Measurements from ENCODE around the gene FBXO34. TPM values are rescaled to one million over a fixed set of nuclear protein-coding genes. Genes with fewer than 3 reads are reported as not detected.

Gene FBXO34
- total RNA-seq, 1 experiment from 2014 or later = 13.9 TPM

DNA sequence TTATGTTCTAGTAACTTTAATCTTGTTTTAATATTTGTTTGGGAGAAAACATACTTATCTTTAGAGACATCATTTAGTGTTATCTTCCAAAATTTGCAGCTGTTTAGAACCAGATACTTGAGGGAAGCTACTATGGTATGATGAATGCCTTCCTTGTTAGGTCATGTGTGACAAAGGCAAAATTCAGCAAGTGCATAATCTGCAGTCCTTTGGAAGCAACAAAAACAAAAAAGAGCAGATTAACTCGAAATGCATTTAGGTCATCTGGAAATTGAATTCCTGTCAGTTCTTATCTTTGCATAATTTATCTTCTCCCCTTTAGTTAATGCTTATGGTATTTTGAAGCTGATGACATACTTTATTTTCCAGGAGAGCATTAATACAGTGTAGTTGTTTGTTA is 3.5 kb downstream of the FBXO34 start:
- 0 out of 2 replicates have a peak, but pooled peaks cover 3% of the 10 kb centered on the region for H3K9me3 Mint-ChIP-seq
- H3K4me3 Mint-ChIP-seq = no peak overlapping the region
- no peaks in the 10 kb centered on the region for H3K27me3 Mint-ChIP-seq (ENCODE audit: low read depth)
- peaks cover 30% of the 10 kb centered on the region for H3K4me1 Mint-ChIP-seq
- TF ChIP-seq FOXK1 (CRISPR knock-in tag; IDR thresholded peaks at IDR 0.05) (no peak), JUN (CRISPR knock-in tag; IDR thresholded peaks at IDR 0.05) (no peak), NFYB (CRISPR knock-in tag; conservative IDR thresholded peaks at IDR 0.05; ENCODE audit: low read depth) (no peak), MYBL2 (CRISPR knock-in tag; IDR thresholded peaks at IDR 0.05) (no peak), FOXP1 (CRISPR knock-in tag; IDR thresholded peaks at IDR 0.05; ENCODE audit: borderline replicate concordance) (no peak), NR2C2 (CRISPR knock-in tag; IDR thresholded peaks at IDR 0.05) (no peak), TEAD4 (CRISPR knock-in tag; IDR thresholded peaks at IDR 0.05) (no peak), ZNF317 (CRISPR knock-in tag; IDR thresholded peaks at IDR 0.05; ENCODE audit: borderline replicate concordance, low read depth) (no peak), ZBTB21 (CRISPR knock-in tag; IDR thresholded peaks at IDR 0.05; ENCODE audit: borderline replicate concordance) (no peak), GRHL2 (CRISPR knock-in tag; IDR thresholded peaks at IDR 0.05; ENCODE audit: insufficient replicate concordance, severe bottlenecking) (no peak)
- TF ChIP-seq, protein P1, sequence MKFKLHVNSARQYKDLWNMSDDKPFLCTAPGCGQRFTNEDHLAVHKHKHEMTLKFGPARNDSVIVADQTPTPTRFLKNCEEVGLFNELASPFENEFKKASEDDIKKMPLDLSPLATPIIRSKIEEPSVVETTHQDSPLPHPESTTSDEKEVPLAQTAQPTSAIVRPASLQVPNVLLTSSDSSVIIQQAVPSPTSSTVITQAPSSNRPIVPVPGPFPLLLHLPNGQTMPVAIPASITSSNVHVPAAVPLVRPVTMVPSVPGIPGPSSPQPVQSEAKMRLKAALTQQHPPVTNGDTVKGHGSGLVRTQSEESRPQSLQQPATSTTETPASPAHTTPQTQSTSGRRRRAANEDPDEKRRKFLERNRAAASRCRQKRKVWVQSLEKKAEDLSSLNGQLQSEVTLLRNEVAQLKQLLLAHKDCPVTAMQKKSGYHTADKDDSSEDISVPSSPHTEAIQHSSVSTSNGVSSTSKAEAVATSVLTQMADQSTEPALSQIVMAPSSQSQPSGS (CRISPR knock-in tag; IDR thresholded peaks at IDR 0.05; ENCODE audit: borderline replicate concordance, low read depth) = no peak
- TF ChIP-seq, protein P2, sequence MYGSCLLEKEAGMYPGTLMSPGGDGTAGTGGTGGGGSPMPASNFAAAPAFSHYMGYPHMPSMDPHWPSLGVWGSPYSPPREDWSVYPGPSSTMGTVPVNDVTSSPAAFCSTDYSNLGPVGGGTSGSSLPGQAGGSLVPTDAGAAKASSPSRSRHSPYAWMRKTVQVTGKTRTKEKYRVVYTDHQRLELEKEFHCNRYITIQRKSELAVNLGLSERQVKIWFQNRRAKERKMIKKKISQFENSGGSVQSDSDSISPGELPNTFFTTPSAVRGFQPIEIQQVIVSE (CRISPR knock-in tag; IDR thresholded peaks at IDR 0.05; ENCODE audit: borderline replicate concordance) = no peak
- TF ChIP-seq, protein P3, sequence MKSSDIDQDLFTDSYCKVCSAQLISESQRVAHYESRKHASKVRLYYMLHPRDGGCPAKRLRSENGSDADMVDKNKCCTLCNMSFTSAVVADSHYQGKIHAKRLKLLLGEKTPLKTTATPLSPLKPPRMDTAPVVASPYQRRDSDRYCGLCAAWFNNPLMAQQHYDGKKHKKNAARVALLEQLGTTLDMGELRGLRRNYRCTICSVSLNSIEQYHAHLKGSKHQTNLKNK (CRISPR knock-in tag; IDR thresholded peaks at IDR 0.05) = no peak
- TF ChIP-seq, protein P4, sequence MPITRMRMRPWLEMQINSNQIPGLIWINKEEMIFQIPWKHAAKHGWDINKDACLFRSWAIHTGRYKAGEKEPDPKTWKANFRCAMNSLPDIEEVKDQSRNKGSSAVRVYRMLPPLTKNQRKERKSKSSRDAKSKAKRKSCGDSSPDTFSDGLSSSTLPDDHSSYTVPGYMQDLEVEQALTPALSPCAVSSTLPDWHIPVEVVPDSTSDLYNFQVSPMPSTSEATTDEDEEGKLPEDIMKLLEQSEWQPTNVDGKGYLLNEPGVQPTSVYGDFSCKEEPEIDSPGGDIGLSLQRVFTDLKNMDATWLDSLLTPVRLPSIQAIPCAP (CRISPR knock-in tag; IDR thresholded peaks at IDR 0.05) = no peak
- TF ChIP-seq, protein P5, sequence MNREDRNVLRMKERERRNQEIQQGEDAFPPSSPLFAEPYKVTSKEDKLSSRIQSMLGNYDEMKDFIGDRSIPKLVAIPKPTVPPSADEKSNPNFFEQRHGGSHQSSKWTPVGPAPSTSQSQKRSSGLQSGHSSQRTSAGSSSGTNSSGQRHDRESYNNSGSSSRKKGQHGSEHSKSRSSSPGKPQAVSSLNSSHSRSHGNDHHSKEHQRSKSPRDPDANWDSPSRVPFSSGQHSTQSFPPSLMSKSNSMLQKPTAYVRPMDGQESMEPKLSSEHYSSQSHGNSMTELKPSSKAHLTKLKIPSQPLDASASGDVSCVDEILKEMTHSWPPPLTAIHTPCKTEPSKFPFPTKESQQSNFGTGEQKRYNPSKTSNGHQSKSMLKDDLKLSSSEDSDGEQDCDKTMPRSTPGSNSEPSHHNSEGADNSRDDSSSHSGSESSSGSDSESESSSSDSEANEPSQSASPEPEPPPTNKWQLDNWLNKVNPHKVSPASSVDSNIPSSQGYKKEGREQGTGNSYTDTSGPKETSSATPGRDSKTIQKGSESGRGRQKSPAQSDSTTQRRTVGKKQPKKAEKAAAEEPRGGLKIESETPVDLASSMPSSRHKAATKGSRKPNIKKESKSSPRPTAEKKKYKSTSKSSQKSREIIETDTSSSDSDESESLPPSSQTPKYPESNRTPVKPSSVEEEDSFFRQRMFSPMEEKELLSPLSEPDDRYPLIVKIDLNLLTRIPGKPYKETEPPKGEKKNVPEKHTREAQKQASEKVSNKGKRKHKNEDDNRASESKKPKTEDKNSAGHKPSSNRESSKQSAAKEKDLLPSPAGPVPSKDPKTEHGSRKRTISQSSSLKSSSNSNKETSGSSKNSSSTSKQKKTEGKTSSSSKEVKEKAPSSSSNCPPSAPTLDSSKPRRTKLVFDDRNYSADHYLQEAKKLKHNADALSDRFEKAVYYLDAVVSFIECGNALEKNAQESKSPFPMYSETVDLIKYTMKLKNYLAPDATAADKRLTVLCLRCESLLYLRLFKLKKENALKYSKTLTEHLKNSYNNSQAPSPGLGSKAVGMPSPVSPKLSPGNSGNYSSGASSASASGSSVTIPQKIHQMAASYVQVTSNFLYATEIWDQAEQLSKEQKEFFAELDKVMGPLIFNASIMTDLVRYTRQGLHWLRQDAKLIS (CRISPR knock-in tag; IDR thresholded peaks at IDR 0.05; ENCODE audit: borderline replicate concordance) = no peak
- TF ChIP-seq, protein P6, sequence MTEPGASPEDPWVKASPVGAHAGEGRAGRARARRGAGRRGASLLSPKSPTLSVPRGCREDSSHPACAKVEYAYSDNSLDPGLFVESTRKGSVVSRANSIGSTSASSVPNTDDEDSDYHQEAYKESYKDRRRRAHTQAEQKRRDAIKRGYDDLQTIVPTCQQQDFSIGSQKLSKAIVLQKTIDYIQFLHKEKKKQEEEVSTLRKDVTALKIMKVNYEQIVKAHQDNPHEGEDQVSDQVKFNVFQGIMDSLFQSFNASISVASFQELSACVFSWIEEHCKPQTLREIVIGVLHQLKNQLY (CRISPR knock-in tag; IDR thresholded peaks at IDR 0.05) = no peak
- TF ChIP-seq, protein P7, sequence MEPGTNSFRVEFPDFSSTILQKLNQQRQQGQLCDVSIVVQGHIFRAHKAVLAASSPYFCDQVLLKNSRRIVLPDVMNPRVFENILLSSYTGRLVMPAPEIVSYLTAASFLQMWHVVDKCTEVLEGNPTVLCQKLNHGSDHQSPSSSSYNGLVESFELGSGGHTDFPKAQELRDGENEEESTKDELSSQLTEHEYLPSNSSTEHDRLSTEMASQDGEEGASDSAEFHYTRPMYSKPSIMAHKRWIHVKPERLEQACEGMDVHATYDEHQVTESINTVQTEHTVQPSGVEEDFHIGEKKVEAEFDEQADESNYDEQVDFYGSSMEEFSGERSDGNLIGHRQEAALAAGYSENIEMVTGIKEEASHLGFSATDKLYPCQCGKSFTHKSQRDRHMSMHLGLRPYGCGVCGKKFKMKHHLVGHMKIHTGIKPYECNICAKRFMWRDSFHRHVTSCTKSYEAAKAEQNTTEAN (CRISPR knock-in tag; IDR thresholded peaks at IDR 0.05) = no peak
- ChIA-PET CTCF (no interaction called here), POLR2A (no interaction called here)
- no peak overlapping the region for H3K27ac Mint-ChIP-seq
- H3K36me3 Mint-ChIP-seq = no peaks in the 10 kb centered on the region; the same call in none of the 2 replicates
- ATAC-seq (no peak), DNase-seq (ENCODE audit: low spot score) (no peak)
